Calu3 (cell line): ENCODE measurements around the gene WARS2. TPM values are rescaled to one million over a fixed set of nuclear protein-coding genes. Genes with fewer than 3 reads are reported as not detected.

Experiments
- BruUV-seq: library from RNA; stranded (reverse); fragments of 400-500 nt; replicated peaks from 2 replicates; lab custom pipeline; 2021; lab: Mats Ljungman, UMichigan
- CTCF ChIA-PET: fragments of 300-600 bp; sonication (Branson Sonifier 250); formaldehyde crosslinking; loops from one replicate; lab custom pipeline; 2022; ENCODE audit warnings: antibody characterized with exemption; lab: Charles Lee
- DNase-seq: peaks from one replicate; pipeline ENCODE4 v3.0.0; 2022
- H3K27ac Mint-ChIP-seq: one replicate; pipeline ENCODE4 v1.8.0; 2022; ENCODE audit warnings: mixed read lengths; ENCODE audit not compliant: unreplicated experiment
- H3K27me3 Mint-ChIP-seq: one replicate; pipeline ENCODE4 v1.8.0; 2022; ENCODE audit warnings: mixed read lengths; ENCODE audit not compliant: unreplicated experiment
- H3K36me3 Mint-ChIP-seq: one replicate; pipeline ENCODE4 v1.8.0; 2022; ENCODE audit warnings: mild to moderate bottlenecking, moderate library complexity, mixed read lengths; ENCODE audit not compliant: insufficient read depth, unreplicated experiment
- H3K4me1 Mint-ChIP-seq: one replicate; pipeline ENCODE4 v1.8.0; 2022; ENCODE audit warnings: mild to moderate bottlenecking, low read depth, mixed read lengths; ENCODE audit not compliant: unreplicated experiment
- H3K4me3 Mint-ChIP-seq: one replicate; pipeline ENCODE4 v1.8.0; 2022; ENCODE audit warnings: mild to moderate bottlenecking, low read depth, moderate library complexity, mixed read lengths; ENCODE audit not compliant: unreplicated experiment
- H3K9me3 Mint-ChIP-seq: one replicate; pipeline ENCODE4 v1.8.0; 2022; ENCODE audit warnings: low read depth, mixed read lengths; ENCODE audit not compliant: unreplicated experiment
- intact Hi-C: fragments of 100-400 bp; cut with micrococcal nuclease; formaldehyde crosslinking; loops from one replicate; pipeline ENCODE4 v1.10.0; 2022; ENCODE audit not compliant: unreplicated experiment
- total RNA-seq: library from RNA; stranded (reverse); gene quantifications from 2 replicates; pipeline ENCODE4 v1.2.3, GENCODE V29; 2022
- TF ChIP-seq, protein P1 (sequence below): fragments of 200-600 bp; IDR thresholded peaks from one replicate; pipeline ENCODE4 v1.8.0; 2022; ENCODE audit warnings: antibody characterized with exemption; ENCODE audit not compliant: unreplicated experiment

WARS2 gene
- total RNA-seq, 1 experiment from 2014 or later: 7.8 TPM

DNA sequence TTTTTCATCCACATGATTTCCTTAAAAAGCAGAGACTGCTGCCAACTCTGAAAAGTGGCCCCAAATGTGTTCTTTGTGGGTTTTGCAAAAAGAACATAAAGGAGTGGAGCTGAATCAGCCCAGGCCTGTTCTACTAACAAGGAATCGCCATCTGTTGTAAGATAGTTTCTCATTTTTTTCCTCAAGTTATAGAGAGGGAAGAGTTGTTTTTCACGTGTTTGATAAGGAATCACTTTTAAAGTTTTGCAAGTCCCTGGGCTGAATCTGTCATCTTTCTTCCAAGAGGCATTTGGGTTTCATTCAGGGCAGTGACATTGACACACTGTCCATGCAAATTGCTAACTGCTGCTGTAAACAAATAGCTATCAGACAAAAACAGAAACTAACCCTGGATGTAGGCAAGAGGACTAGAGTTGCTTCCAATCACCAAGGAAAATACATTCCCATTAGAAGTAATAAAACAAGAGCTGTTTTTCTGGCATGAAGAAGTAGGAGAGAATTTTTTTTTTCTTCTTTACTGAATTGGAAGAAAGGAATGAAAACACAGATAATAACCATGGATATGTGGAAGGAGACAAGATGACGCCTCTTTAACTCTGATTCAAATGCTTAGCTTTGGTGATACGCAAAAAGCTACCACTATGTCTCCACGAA is 93.5 kb downstream of the WARS2 start:
- Mint-ChIP-seq H3K4me1 (peaks cover 9% of the 10 kb centered on the region), H3K27ac (no peak overlapping the region), H3K4me3 (no peak overlapping the region), H3K36me3 (no peaks in the 10 kb centered on the region), H3K9me3 (no peaks in the 10 kb centered on the region), H3K27me3 (no peaks in the 10 kb centered on the region)
- intact Hi-C loops: no loop called here
- TF ChIP-seq, protein P1, sequence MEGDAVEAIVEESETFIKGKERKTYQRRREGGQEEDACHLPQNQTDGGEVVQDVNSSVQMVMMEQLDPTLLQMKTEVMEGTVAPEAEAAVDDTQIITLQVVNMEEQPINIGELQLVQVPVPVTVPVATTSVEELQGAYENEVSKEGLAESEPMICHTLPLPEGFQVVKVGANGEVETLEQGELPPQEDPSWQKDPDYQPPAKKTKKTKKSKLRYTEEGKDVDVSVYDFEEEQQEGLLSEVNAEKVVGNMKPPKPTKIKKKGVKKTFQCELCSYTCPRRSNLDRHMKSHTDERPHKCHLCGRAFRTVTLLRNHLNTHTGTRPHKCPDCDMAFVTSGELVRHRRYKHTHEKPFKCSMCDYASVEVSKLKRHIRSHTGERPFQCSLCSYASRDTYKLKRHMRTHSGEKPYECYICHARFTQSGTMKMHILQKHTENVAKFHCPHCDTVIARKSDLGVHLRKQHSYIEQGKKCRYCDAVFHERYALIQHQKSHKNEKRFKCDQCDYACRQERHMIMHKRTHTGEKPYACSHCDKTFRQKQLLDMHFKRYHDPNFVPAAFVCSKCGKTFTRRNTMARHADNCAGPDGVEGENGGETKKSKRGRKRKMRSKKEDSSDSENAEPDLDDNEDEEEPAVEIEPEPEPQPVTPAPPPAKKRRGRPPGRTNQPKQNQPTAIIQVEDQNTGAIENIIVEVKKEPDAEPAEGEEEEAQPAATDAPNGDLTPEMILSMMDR: no peak
- CTCF ChIA-PET: interaction anchor here (0.7 kb wide), 1 partner anchor 824 kb away, joined by 3 read pairs; no protein-coding TSS in a partner anchor
- no TSS peak for BruUV-seq
- DNase-seq: no peak

DNA sequence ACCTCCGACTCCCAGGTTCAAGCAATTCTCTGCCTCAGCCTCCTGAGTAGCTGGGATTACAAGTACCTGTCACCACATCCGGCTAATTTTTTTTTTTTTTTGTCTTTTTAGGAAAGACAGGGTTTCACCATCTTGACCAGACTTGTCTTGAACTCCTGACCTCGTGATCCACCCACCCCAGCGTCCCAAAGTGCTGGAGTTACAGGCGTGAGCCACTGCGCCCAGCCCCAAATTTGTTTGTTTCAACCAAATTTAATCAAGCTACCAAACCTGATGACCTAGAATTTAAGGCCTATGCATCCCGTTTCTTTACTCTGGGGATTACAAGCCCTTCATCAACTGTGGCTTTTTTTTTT is 94.0 kb downstream of the WARS2 start:
- H3K4me1 Mint-ChIP-seq: peaks cover 9% of the 10 kb centered on the region
- H3K4me3 Mint-ChIP-seq: no peak overlapping the region
- BruUV-seq: no TSS peak
- no peak overlapping the region for H3K27ac Mint-ChIP-seq
- CTCF ChIA-PET: interaction anchor here (0.7 kb wide), 1 partner anchor 823 kb away, joined by 3 read pairs; no protein-coding TSS in a partner anchor
- TF ChIP-seq, protein P1: no peak
- intact Hi-C loops: no loop called here
- no peak for DNase-seq
- H3K9me3 Mint-ChIP-seq: no peaks in the 10 kb centered on the region
- no peaks in the 10 kb centered on the region for H3K36me3 Mint-ChIP-seq
- H3K27me3 Mint-ChIP-seq: no peaks in the 10 kb centered on the region

DNA sequence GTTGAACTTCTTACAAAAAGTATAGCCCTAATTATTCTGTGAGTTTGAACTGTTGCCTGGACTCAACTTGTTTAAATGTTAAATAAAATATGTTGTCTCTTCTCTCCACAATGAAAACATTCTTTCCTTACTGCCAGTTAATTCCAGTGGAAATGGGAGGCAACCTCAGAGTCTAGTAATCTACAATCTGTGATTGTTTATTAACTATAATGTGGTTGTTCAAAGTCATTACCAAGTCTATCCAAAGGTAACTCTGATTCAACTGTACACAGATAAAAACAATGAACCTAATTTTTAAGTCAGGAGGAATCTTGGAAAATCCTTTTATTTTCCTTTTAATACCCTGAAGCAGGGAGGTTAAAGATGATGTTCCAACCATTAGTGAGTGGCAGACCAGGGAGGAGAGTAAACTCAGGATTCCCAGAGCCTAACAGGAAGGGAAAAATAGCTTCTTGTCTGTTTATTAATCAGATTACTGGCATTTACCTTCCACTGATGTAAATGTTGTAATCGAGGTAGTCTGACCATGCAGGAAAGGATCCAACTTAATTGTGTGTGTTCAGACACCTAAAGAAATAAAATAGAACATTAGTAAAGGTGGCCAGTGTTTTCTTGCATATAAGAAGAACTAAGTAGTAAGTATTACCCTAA is 95.2 kb downstream of the WARS2 start:
- Mint-ChIP-seq H3K27me3 (no peaks in the 10 kb centered on the region), H3K27ac (no peak overlapping the region), H3K4me1 (peaks cover 9% of the 10 kb centered on the region), H3K4me3 (no peak overlapping the region), H3K36me3 (no peaks in the 10 kb centered on the region), H3K9me3 (no peaks in the 10 kb centered on the region)
- CTCF ChIA-PET: no interaction called here
- intact Hi-C loops: no loop called here
- BruUV-seq: no TSS peak
- no peak for DNase-seq
- TF ChIP-seq, protein P1: no peak

DNA sequence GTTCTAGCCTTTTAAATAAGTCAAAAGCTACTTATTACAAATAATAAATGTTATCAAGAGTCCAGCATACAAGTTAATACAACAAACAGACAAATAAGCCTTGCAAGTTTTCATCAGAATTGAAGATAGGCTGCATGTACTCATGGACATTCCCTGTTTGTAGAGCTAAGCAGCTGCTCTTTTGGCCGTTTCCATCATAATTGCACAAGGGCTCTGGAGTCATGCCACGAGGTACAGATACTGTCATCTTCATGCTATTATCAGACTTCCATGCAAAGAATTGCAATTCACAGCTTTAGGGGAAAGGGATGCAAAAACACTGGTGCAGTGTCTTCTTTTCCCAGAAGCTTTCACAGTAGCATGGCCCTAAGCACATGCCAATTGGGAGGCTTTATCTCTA is 99.5 kb downstream of the WARS2 start:
- H3K36me3 Mint-ChIP-seq: no peaks in the 10 kb centered on the region
- no peak for DNase-seq
- no TSS peak for BruUV-seq

More for the DNA sequence above, 99.5 kb downstream of the WARS2 start:
- CTCF ChIA-PET: no interaction called here
- H3K4me1 Mint-ChIP-seq: peaks cover 6% of the 10 kb centered on the region
- intact Hi-C loops: no loop called here
- no peak overlapping the region for H3K27ac Mint-ChIP-seq
- TF ChIP-seq, protein P1: no peak
- no peaks in the 10 kb centered on the region for H3K27me3 Mint-ChIP-seq
- H3K4me3 Mint-ChIP-seq: no peak overlapping the region
- H3K9me3 Mint-ChIP-seq: no peaks in the 10 kb centered on the region
